Stimulated activated CD4-positive, alpha-beta T cell treated with anti-CD3 and anti-CD28 coated beads, Interleukin-1b, Interleukin-23, amount 100 ng/mL, for 48 hours (primary cell): ENCODE data around the gene TMEM9.

Source experiments
- DNase-seq: peaks from one replicate; pipeline ENCODE4 v3.0.0-alpha.2; 2020

Gene TMEM9

GRCh38 chr1:201154389-201155165 lies at the start of gene TMEM9:
Gene TMEM9, minus strand, starts transcription at chr1:201154474. Its CDS starts 551 bp downstream, at chr1:201153923.
- peak; percentile 98 for DNase-seq

- DNase-seq: no peak
These were observed 44.3 kb upstream of the TMEM9 start for GRCh38 chr1:201198598-201198997.

- DNase-seq: no peak
These were observed 39.8 kb upstream of the TMEM9 start for GRCh38 chr1:201194046-201194445.

GRCh38 chr1:201192261-201192788 lies 38.1 kb upstream of the TMEM9 start:
- no peak for DNase-seq

GRCh38 chr1:201191653-201192260 lies 37.5 kb upstream of the TMEM9 start:
- DNase-seq: peak; percentile 76

- no peak for DNase-seq
These were observed 36.4 kb upstream of the TMEM9 start, which contains the start of gene IGFN1 for GRCh38 chr1:201190624-201191051. Gene IGFN1, plus strand, starts transcription at chr1:201190824. Its CDS starts 2,470 bp downstream, at chr1:201193294.

- no peak for DNase-seq
These were observed 35.7 kb upstream of the TMEM9 start for GRCh38 chr1:201190005-201190404.

GRCh38 chr1:201189085-201189484 lies 34.8 kb upstream of the TMEM9 start:
- no peak for DNase-seq

- DNase-seq: no peak
These were observed 31.9 kb upstream of the TMEM9 start for GRCh38 chr1:201186192-201186591.

- no peak for DNase-seq
These were observed 31.4 kb upstream of the TMEM9 start for GRCh38 chr1:201185527-201186128.

GRCh38 chr1:201185123-201185453 lies 30.8 kb upstream of the TMEM9 start:
- DNase-seq: no peak

GRCh38 chr1:201184307-201185122 lies 30.2 kb upstream of the TMEM9 start:
- no peak for DNase-seq

- DNase-seq: no peak
These were observed 29.5 kb upstream of the TMEM9 start for GRCh38 chr1:201183753-201184152.

GRCh38 chr1:201183209-201183608 lies 28.9 kb upstream of the TMEM9 start:
- DNase-seq: no peak

- no peak for DNase-seq
These were observed 27.5 kb upstream of the TMEM9 start for GRCh38 chr1:201181726-201182125.

- no peak for DNase-seq
These were observed 27.0 kb upstream of the TMEM9 start for GRCh38 chr1:201181323-201181722.

- DNase-seq: no peak
These were observed 26.6 kb upstream of the TMEM9 start for GRCh38 chr1:201180901-201181300.

- no peak for DNase-seq
These were observed 25.9 kb upstream of the TMEM9 start for GRCh38 chr1:201180141-201180540.

GRCh38 chr1:201178718-201179117 lies 24.4 kb upstream of the TMEM9 start:
- DNase-seq: no peak

GRCh38 chr1:201176940-201177339 lies 22.7 kb upstream of the TMEM9 start:
- no peak for DNase-seq

GRCh38 chr1:201175820-201176500 lies 21.7 kb upstream of the TMEM9 start:
- DNase-seq: no peak

GRCh38 chr1:201173736-201174135 lies 19.5 kb upstream of the TMEM9 start:
- DNase-seq: no peak
